AG04450 (cell line): ENCODE measurements around the gene KSR2. TPM values are rescaled to one million over a fixed set of nuclear protein-coding genes. Genes with fewer than 3 reads are reported as not detected.

Experiments used
- CTCF ChIA-PET: fragments of 300-600, 350-600 bp; formaldehyde crosslinking; extraction: SDS; loops from one replicate; lab custom pipeline; 2022; ENCODE audit warnings: antibody characterized with exemption, inconsistent platforms; lab: Charles Lee
- POLR2A ChIA-PET: fragments of 350-600 bp; formaldehyde crosslinking; extraction: SDS; loops from one replicate; lab custom pipeline; 2021; ENCODE audit warnings: antibody characterized with exemption, inconsistent platforms; lab: Yijun Ruan, JAX
- DNase-seq: peaks from one replicate; pipeline ENCODE4 v3.0.0-alpha.2; 2011; ENCODE audit warnings: low read depth, low spot score
- H3K27ac ChIP-seq: one replicate; pipeline ENCODE4 v1.5.1; 2012; ENCODE audit warnings: low read depth, low read length, control low read depth
- H3K27me3 ChIP-seq: one replicate; pipeline ENCODE4 v1.6.0; 2012; ENCODE audit warnings: low read length; ENCODE audit not compliant: control insufficient read depth, insufficient read depth
- H3K4me3 ChIP-seq: 2 replicates; pipeline ENCODE4 v1.5.1; 2011; ENCODE audit warnings: mild to moderate bottlenecking, low read depth, low read length, control low read depth
- H3K9me3 ChIP-seq: 2 replicates; pipeline ENCODE4 v1.5.1; 2012; ENCODE audit warnings: low read length; ENCODE audit not compliant: control insufficient read depth, insufficient read depth
- polyA plus RNA-seq: library from polyadenylated mRNA; depleted of rRNA; stranded (reverse); fragments of >200 nt; gene quantifications from 2 replicates; pipeline ENCODE4 v1.2.3, GENCODE V29; 2011
- TF ChIP-seq, protein P1 (sequence below): IDR thresholded peaks from 2 replicates; pipeline ENCODE4 v1.5.1; 2011; ENCODE audit warnings: low read depth, low read length, control low read depth, inconsistent platforms

Gene KSR2
- polyA plus RNA-seq, 1 experiment, result not detected

GRCh38 chr12:117489671-117490070 is 479.1 kb downstream of the KSR2 start:
- ChIA-PET POLR2A (no interaction called here), CTCF (no interaction called here)
- TF ChIP-seq, protein P1, sequence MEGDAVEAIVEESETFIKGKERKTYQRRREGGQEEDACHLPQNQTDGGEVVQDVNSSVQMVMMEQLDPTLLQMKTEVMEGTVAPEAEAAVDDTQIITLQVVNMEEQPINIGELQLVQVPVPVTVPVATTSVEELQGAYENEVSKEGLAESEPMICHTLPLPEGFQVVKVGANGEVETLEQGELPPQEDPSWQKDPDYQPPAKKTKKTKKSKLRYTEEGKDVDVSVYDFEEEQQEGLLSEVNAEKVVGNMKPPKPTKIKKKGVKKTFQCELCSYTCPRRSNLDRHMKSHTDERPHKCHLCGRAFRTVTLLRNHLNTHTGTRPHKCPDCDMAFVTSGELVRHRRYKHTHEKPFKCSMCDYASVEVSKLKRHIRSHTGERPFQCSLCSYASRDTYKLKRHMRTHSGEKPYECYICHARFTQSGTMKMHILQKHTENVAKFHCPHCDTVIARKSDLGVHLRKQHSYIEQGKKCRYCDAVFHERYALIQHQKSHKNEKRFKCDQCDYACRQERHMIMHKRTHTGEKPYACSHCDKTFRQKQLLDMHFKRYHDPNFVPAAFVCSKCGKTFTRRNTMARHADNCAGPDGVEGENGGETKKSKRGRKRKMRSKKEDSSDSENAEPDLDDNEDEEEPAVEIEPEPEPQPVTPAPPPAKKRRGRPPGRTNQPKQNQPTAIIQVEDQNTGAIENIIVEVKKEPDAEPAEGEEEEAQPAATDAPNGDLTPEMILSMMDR, result no peak
- Histone ChIP-seq H3K4me3 (no peak overlapping the region), H3K27me3 (no peaks in the 10 kb centered on the region), H3K27ac (no peak overlapping the region), H3K9me3 (peaks cover 48% of the 10 kb centered on the region)
- DNase-seq, result no peak

DNA sequence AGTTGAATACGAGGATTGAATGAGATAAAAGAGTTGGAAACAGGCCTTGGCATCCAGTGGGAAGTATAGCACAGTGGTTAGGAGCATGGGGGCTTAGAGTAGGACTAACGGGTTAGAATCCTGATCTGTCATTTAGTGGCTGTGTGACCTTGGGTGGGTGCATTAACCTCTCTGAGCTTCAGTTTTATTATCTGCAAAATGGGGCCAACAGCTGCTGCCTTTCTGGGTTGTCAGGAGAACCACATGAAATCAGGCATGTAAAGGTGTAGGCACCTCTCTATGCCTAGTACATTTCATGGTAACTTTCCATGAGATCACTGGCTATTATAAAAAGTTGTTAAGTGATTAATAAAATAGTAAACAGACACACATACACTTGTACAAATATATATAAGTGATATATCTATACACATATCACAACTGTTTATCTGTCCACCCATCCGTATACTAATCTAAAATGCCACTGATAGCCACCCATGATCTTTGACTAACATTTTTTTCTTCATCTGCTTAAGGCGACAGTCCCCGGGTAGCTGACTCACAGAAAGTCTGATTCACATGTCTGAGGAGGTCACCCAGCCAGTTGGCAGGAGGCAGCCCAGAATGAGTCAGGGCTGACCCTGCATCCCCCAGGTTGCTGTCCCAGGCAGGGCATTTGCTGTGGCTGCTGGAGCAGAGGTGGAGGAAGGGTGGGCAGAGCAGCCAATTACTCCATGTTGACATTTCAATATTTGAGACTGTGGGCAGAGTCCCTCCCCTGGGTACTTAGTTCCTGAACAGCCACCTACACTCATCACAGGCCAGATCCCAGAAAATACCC is 481.7 kb downstream of the KSR2 start:
- no peaks in the 10 kb centered on the region for H3K27me3 ChIP-seq
- TF ChIP-seq, protein P1, result no peak
- peaks cover 33% of the 10 kb centered on the region for H3K9me3 ChIP-seq
- peak overlapping the region; percentile 21 for H3K27ac ChIP-seq
- DNase-seq, result no peak
- POLR2A ChIA-PET, result no interaction called here
- no peak overlapping the region for H3K4me3 ChIP-seq
- CTCF ChIA-PET, result no interaction called here

DNA sequence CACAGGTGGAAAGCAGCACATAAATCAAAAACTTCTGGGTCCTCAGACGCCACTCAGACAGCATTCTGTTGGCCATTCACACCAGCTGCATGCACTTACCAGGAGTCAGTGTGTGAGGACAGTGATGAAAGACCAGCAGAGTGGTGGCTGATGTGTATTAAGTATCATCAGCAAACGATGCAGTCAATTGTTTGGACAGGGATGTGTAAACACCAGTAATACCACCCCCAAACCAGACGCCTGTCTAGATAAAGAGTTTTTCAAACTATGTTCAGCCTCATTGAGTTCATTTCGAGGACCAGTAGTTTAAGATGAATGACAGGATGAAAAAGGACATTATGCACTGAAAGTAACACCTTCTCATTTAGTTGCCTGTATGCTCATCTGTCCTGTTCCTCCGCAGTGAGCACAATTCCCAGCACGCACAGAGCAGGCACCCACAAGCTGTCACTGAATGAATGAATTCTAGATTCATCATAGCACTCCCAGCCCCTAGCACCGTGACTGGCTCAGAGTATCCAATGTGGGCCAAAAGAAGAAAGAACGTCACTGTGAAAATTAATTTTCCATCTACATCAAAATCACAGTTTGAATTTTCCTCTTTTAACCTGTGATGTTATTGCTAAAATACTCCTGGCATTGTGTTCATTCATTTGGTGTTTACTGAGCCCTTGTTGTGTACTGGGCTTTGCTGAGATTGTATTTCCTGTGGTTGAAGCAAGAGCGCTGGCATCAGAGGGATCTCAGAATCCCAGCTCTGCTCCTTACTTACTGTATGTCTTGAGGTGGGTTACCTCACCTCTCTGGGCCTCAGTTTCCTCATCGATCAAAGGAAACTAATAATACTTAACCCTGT is 482.6 kb downstream of the KSR2 start:
- ChIA-PET POLR2A (no interaction called here), CTCF (no interaction called here)
- Histone ChIP-seq H3K4me3 (no peak overlapping the region), H3K9me3 (peaks cover 36% of the 10 kb centered on the region), H3K27ac (peak overlapping the region; percentile 21), H3K27me3 (no peaks in the 10 kb centered on the region)
- TF ChIP-seq, protein P1, result no peak
- no peak for DNase-seq

- CTCF ChIA-PET, result no interaction called here
These were observed 483.9 kb downstream of the KSR2 start for GRCh38 chr12:117484901-117485300.

More at GRCh38 chr12:117484901-117485300, 483.9 kb downstream of the KSR2 start:
- DNase-seq, result no peak
- Histone ChIP-seq H3K27ac (no peak overlapping the region), H3K27me3 (no peaks in the 10 kb centered on the region), H3K9me3 (peaks cover 41% of the 10 kb centered on the region), H3K4me3 (no peak overlapping the region)
- POLR2A ChIA-PET, result no interaction called here
- TF ChIP-seq, protein P1, result no peak
